ENCODE results near the gene PIP5K1C. TPM values are rescaled to one million over a fixed set of nuclear protein-coding genes. Genes with fewer than 3 reads are reported as not detected.

The PIP5K1C gene
- total RNA-seq, 1 experiment from 2014 or later = 34.0 TPM

GRCh38 chr19:3668331-3669081 lies 31.8 kb downstream of the PIP5K1C start:
- peak overlapping the region; percentile 93 for H3K27ac Mint-ChIP-seq
- ChIA-PET CTCF (interaction anchor here (0.8 to 4.2 kb wide), 5 partner anchors 24 to 69 kb away, joined by 3 to 22 read pairs (median 7); partner anchors contain the start of gene PIP5K1C), POLR2A (no interaction called here)
- TF ChIP-seq PRRX2 (CRISPR knock-in tag; IDR thresholded peaks at IDR 0.05) (no peak), MLX (CRISPR knock-in tag; IDR thresholded peaks at IDR 0.05) (no peak), USF1 (CRISPR knock-in tag; IDR thresholded peaks at IDR 0.05) (no peak), NR3C1 (CRISPR knock-in tag; conservative IDR thresholded peaks at IDR 0.05; ENCODE audit: low read depth) (no peak), SMAD4 (CRISPR knock-in tag; IDR thresholded peaks at IDR 0.05) (no peak), NR1H2 (CRISPR knock-in tag; IDR thresholded peaks at IDR 0.05) (no peak), ATF3 (CRISPR knock-in tag; conservative IDR thresholded peaks at IDR 0.05) (no peak), MXD4 (CRISPR knock-in tag; IDR thresholded peaks at IDR 0.05; ENCODE audit: borderline replicate concordance) (no peak), TEAD4 (CRISPR knock-in tag; IDR thresholded peaks at IDR 0.05) (no peak), NFE2L1 (CRISPR knock-in tag; IDR thresholded peaks at IDR 0.05) (no peak)
- ATAC-seq (no peak), DNase-seq (ENCODE audit: low spot score) (no peak)
- H3K4me3 Mint-ChIP-seq = no peak overlapping the region
- peaks cover 5% of the 10 kb centered on the region; the same call in 1 of the 2 replicates for H3K36me3 Mint-ChIP-seq
- H3K9me3 Mint-ChIP-seq = no peaks in the 10 kb centered on the region
- no peaks in the 10 kb centered on the region for H3K27me3 Mint-ChIP-seq (ENCODE audit: low read depth)
- peaks cover 5% of the 10 kb centered on the region; the same call in 1 of the 2 replicates for H3K4me1 Mint-ChIP-seq

- TF ChIP-seq ZBTB21 (CRISPR knock-in tag; IDR thresholded peaks at IDR 0.05; ENCODE audit: borderline replicate concordance) (no peak), KAT7 (CRISPR knock-in tag; IDR thresholded peaks at IDR 0.05; ENCODE audit: borderline replicate concordance) (no peak), NFYB (CRISPR knock-in tag; conservative IDR thresholded peaks at IDR 0.05; ENCODE audit: low read depth) (no peak), ZBTB43 (CRISPR knock-in tag; IDR thresholded peaks at IDR 0.05) (no peak), ARID4B (CRISPR knock-in tag; IDR thresholded peaks at IDR 0.05; ENCODE audit: borderline replicate concordance) (no peak), NR2C2 (CRISPR knock-in tag; IDR thresholded peaks at IDR 0.05) (no peak), ETV6 (CRISPR knock-in tag; IDR thresholded peaks at IDR 0.05) (no peak), SOX15 (CRISPR knock-in tag; IDR thresholded peaks at IDR 0.05) (no peak), ATF3 (CRISPR knock-in tag; conservative IDR thresholded peaks at IDR 0.05) (no peak), SMAD3 (CRISPR knock-in tag; IDR thresholded peaks at IDR 0.05; ENCODE audit: borderline replicate concordance) (no peak), FOXP1 (CRISPR knock-in tag; IDR thresholded peaks at IDR 0.05; ENCODE audit: borderline replicate concordance) (no peak), HMGXB4 (CRISPR knock-in tag; IDR thresholded peaks at IDR 0.05) (no peak), TP53 (CRISPR knock-in tag; IDR thresholded peaks at IDR 0.05) (no peak), GRHL2 (CRISPR knock-in tag; IDR thresholded peaks at IDR 0.05; ENCODE audit: insufficient replicate concordance, severe bottlenecking) (no peak), NFE2L1 (CRISPR knock-in tag; IDR thresholded peaks at IDR 0.05) (no peak)
- no peak overlapping the region for H3K4me3 Mint-ChIP-seq
- H3K4me1 Mint-ChIP-seq = peaks cover 5% of the 10 kb centered on the region; the same call in 1 of the 2 replicates
- H3K27me3 Mint-ChIP-seq (ENCODE audit: low read depth) = no peaks in the 10 kb centered on the region
- ATAC-seq = no peak
- no peak for DNase-seq (ENCODE audit: low spot score)
- H3K9me3 Mint-ChIP-seq = no peaks in the 10 kb centered on the region
- ChIA-PET POLR2A (no interaction called here), CTCF (interaction anchor here (1.1 to 4.2 kb wide), 6 partner anchors 18 to 52 kb away, joined by 3 to 22 read pairs (median 6); partner anchors contain the start of genes PIP5K1C and TJP3)
- H3K36me3 Mint-ChIP-seq = peaks cover 10% of the 10 kb centered on the region; the same call in 1 of the 2 replicates
- no peak overlapping the region for H3K27ac Mint-ChIP-seq
These were observed 32.5 kb downstream of the PIP5K1C start for GRCh38 chr19:3667766-3668165.
